Measurements from ENCODE around the gene FBXW4. TPM values are rescaled to one million over a fixed set of nuclear protein-coding genes. Genes with fewer than 3 reads are reported as not detected.
A peak's percentile ranks its signal among the peaks of the same experiment; 100 is the strongest.

Gene FBXW4
- total RNA-seq, 1 donor from 2014 or later = 34.4 TPM

DNA sequence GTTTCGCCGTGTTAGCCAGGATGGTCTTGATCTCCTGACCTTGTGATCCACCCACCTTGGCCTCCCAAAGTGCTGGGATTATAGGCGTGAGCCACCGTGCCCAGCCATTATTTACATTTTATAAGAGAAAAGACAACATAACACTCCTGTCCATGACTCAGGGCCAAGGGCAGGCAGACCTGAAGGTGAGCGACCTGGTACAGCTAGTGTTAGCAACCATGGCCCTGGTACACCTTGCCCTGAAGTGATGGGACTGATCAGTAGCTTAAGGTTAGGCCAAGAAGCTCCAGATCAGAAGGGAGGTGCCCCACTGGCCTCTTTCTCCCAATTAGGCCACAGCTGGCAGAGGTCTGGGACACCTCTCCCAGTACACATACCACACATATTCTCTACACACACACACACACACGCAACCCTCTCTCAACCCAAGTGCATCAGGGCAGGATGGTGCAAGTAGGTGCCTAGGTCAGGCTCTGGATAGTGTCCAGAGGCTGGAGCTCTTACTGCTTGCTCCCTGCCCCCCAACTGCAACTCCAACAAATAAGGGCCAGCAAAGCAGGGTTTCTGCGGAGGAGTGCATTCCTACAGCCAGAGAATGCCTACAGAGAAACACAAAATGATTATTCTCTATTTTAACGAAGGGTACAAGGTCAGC, 63.0 kb downstream of the FBXW4 start:
- DNase-seq (ENCODE audit: low spot score) = peak; percentile 28
- peaks cover 3% of the 10 kb centered on the region for H3K36me3 Mint-ChIP-seq (ENCODE audit: low read depth)
- no peak overlapping the region for H3K4me3 Mint-ChIP-seq (ENCODE audit: unreplicated experiment)
- no peak overlapping the region for H3K27ac Mint-ChIP-seq (ENCODE audit: unreplicated experiment)
- peaks cover 2% of the 10 kb centered on the region for H3K4me1 Mint-ChIP-seq (ENCODE audit: low read depth)
- H3K27me3 Mint-ChIP-seq (ENCODE audit: low read depth) = no peaks in the 10 kb centered on the region
- TF ChIP-seq, protein P1, sequence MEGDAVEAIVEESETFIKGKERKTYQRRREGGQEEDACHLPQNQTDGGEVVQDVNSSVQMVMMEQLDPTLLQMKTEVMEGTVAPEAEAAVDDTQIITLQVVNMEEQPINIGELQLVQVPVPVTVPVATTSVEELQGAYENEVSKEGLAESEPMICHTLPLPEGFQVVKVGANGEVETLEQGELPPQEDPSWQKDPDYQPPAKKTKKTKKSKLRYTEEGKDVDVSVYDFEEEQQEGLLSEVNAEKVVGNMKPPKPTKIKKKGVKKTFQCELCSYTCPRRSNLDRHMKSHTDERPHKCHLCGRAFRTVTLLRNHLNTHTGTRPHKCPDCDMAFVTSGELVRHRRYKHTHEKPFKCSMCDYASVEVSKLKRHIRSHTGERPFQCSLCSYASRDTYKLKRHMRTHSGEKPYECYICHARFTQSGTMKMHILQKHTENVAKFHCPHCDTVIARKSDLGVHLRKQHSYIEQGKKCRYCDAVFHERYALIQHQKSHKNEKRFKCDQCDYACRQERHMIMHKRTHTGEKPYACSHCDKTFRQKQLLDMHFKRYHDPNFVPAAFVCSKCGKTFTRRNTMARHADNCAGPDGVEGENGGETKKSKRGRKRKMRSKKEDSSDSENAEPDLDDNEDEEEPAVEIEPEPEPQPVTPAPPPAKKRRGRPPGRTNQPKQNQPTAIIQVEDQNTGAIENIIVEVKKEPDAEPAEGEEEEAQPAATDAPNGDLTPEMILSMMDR (IDR thresholded peaks at IDR 0.05) = no peak
- no peaks in the 10 kb centered on the region for H3K9me3 Mint-ChIP-seq (ENCODE audit: low read depth)

DNA sequence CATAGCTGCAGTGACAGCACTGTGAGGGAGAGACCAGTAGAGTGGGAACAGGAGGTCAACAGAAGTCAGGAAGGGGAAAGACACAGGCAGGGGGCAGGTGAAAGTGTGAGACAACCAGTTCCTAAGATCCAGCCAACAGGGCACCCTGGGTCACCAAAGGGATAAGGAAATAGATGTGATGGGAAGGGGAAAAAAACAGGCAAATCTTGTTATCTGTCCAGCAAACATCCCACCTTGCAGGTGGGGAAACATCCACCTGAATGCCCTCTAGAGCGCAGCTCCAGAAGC, 64.4 kb downstream of the FBXW4 start:
- H3K36me3 Mint-ChIP-seq (ENCODE audit: low read depth) = peaks cover 3% of the 10 kb centered on the region

DNA sequence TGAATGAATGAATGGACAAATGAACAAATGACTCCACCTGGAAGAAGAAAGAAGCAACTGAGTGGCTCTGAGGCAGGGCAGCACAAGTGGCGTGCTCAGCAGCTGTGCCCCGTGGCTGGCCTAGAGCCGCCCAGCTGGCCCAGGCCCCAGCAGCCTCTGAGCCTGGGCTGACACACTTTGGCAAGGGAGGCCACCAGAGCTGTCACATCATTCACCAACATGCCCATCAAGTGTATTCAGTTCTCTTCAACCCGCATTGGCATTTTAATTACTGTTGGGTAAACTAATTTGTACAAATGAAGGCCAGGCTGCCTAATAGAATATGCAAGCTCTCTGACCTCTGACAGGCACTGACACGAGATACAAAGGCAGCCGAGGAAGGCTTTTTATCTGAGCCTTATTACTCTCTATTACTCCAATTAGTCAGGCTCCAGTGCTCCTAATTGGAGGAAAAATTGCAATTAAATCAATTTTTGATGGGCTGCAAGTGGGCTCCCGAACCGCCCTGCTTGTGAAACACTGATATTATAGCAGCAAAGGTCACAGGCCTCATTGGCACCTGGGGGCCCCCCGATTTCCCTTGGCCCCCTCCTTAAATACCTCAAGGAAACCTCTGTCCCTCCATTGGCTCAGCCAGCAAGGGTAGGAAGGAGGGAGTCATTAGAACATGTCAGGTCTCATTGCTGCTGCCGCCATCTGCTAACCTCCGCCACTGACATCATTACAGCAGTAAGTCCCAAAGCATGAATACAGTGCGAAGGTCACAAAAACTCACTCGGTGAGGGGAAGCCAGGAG, 64.9 kb downstream of the FBXW4 start:
- no peak overlapping the region for H3K27ac Mint-ChIP-seq (ENCODE audit: unreplicated experiment)
- peak; percentile 20 for DNase-seq (ENCODE audit: low spot score)
- peaks cover 2% of the 10 kb centered on the region for H3K4me1 Mint-ChIP-seq (ENCODE audit: low read depth)
- no peak overlapping the region for H3K4me3 Mint-ChIP-seq (ENCODE audit: unreplicated experiment)
- no peaks in the 10 kb centered on the region for H3K27me3 Mint-ChIP-seq (ENCODE audit: low read depth)
- peaks cover 6% of the 10 kb centered on the region for H3K36me3 Mint-ChIP-seq (ENCODE audit: low read depth)
- H3K9me3 Mint-ChIP-seq (ENCODE audit: low read depth) = no peaks in the 10 kb centered on the region
- TF ChIP-seq, protein P1 (IDR thresholded peaks at IDR 0.05) = no peak

More for the DNA sequence above, 64.4 kb downstream of the FBXW4 start:
- Mint-ChIP-seq H3K27me3 (ENCODE audit: low read depth) (no peaks in the 10 kb centered on the region), H3K9me3 (ENCODE audit: low read depth) (no peaks in the 10 kb centered on the region), H3K4me1 (ENCODE audit: low read depth) (peaks cover 2% of the 10 kb centered on the region), H3K27ac (ENCODE audit: unreplicated experiment) (no peak overlapping the region), H3K4me3 (ENCODE audit: unreplicated experiment) (no peak overlapping the region)
- TF ChIP-seq, protein P1 (IDR thresholded peaks at IDR 0.05) = no peak
- no peak for DNase-seq (ENCODE audit: low spot score)

DNA sequence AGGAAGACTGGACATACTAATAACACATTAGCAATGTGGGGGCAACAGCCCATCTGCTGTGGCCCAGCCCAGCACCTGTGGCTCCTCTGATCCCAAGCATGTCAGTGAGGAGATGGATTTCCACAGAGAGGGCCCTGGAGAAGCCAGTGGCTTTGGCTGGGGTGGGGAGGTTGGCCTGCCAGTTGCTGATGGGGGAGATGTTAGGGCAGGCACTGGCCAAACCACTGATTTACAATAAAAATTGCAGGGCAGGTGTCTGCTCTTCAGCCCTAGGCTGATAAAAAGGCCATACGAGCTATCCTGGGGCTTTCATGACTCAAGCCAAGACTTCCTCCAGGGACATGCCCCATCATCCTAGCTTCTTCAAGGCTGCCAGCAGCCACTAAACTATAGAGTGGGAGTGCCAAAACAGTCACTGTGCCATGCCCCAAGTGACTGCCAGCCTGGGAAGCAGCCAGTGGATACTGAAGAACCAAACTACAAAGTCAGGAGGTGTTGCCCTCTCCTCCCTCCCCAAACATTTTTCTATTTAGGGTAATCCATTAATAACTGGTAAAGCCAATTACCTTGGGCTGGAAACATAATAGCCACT, 69.1 kb downstream of the FBXW4 start:
- H3K27me3 Mint-ChIP-seq (ENCODE audit: low read depth) = no peaks in the 10 kb centered on the region
- DNase-seq (ENCODE audit: low spot score) = peak; percentile 32
- H3K27ac Mint-ChIP-seq (ENCODE audit: unreplicated experiment) = no peak overlapping the region
- H3K4me1 Mint-ChIP-seq (ENCODE audit: low read depth) = no peaks in the 10 kb centered on the region
- peaks cover 21% of the 10 kb centered on the region for H3K36me3 Mint-ChIP-seq (ENCODE audit: low read depth)
- H3K4me3 Mint-ChIP-seq (ENCODE audit: unreplicated experiment) = no peak overlapping the region
- TF ChIP-seq, protein P1 (IDR thresholded peaks at IDR 0.05) = no peak
- H3K9me3 Mint-ChIP-seq (ENCODE audit: low read depth) = no peaks in the 10 kb centered on the region

DNA sequence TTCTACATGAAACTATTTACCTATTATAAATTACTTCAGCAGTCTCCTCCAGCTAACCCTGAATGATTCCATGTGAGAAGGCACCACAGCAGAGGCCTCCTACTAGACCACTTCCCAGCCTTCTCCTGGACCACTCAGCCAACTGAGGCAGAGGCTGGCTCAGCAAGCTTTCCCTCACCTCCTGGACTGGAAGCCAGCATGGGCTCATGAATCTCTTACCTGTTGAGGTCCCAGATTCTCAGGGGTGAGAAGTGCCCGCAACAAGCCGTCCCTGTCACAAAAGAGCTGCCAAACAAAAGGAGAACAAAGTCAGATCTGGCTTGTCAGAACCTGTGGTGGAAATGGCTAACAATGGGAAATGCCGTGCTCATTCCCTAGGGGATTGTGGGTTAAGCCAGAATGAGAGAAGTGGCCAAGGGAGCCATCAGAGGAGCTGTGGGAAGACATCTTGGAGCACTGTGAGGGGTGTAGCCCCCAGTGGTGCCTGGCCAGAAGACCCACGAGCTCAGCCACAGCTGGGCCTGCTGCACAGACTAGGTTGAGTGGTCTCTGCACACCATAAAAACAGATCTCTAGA, 70.4 kb downstream of the FBXW4 start:
- H3K4me1 Mint-ChIP-seq (ENCODE audit: low read depth) = no peaks in the 10 kb centered on the region
- no peaks in the 10 kb centered on the region for H3K9me3 Mint-ChIP-seq (ENCODE audit: low read depth)
- TF ChIP-seq, protein P1 (IDR thresholded peaks at IDR 0.05) = no peak

More for the DNA sequence above, 70.4 kb downstream of the FBXW4 start:
- peak; percentile 26 for DNase-seq (ENCODE audit: low spot score)
- Mint-ChIP-seq H3K27ac (ENCODE audit: unreplicated experiment) (no peak overlapping the region), H3K4me3 (ENCODE audit: unreplicated experiment) (no peak overlapping the region), H3K27me3 (ENCODE audit: low read depth) (no peaks in the 10 kb centered on the region), H3K36me3 (ENCODE audit: low read depth) (peaks cover 21% of the 10 kb centered on the region)
